ENCODE measurements around the gene SYTL3. TPM values are rescaled to one million over a fixed set of nuclear protein-coding genes. Genes with fewer than 3 reads are reported as not detected.

SYTL3 gene, protein sequence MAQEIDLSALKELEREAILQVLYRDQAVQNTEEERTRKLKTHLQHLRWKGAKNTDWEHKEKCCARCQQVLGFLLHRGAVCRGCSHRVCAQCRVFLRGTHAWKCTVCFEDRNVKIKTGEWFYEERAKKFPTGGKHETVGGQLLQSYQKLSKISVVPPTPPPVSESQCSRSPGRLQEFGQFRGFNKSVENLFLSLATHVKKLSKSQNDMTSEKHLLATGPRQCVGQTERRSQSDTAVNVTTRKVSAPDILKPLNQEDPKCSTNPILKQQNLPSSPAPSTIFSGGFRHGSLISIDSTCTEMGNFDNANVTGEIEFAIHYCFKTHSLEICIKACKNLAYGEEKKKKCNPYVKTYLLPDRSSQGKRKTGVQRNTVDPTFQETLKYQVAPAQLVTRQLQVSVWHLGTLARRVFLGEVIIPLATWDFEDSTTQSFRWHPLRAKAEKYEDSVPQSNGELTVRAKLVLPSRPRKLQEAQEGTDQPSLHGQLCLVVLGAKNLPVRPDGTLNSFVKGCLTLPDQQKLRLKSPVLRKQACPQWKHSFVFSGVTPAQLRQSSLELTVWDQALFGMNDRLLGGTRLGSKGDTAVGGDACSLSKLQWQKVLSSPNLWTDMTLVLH
- total RNA-seq: 0.89 and 1.7 TPM in 2 replicates

DNA sequence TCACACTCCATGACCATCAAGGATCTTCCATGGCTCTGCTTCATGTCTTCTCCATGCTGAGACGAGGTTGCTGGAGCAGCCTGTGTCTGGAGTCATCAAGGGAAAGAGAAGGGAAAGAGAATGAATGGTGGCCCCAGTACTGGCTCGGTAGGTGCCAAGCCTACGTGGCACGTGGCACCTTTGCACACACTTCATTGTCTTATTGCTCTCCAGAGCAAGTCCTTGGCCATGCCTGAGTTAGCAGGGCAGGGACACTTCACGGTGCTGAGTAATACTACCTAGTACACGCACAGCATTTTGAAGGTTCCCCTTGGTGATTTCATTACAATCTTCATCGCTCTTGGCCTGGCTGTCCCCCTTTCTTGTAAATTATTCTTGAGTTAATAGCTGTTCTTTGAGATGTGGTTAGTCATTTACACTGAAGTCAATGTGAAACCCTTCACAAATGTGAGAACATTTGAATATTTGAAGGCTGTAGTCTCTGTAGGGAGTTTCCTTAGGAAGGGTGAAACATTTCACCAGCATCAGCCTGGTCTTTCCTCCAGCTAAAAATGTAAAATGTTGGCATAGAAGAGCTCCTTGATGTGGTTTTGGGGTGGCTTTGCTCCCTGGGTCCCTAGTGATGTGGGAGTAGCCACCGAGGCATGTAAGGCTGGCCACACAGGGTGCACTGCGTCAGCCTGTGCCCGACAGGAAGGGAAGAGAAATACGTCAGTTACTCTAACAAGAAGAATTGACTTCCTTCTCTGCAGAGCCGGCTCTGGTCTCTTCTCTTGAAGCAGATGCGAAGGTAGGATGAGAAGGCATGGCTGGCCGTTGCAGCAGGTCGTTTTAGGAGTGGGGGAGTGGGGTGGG lies at the start of gene SYTL3:
TSS of gene SYTL3 (plus strand) at position 766 of the 855 bp plus-strand sequence. CDS start 13,215 bp downstream, outside the sequence.

DNA sequence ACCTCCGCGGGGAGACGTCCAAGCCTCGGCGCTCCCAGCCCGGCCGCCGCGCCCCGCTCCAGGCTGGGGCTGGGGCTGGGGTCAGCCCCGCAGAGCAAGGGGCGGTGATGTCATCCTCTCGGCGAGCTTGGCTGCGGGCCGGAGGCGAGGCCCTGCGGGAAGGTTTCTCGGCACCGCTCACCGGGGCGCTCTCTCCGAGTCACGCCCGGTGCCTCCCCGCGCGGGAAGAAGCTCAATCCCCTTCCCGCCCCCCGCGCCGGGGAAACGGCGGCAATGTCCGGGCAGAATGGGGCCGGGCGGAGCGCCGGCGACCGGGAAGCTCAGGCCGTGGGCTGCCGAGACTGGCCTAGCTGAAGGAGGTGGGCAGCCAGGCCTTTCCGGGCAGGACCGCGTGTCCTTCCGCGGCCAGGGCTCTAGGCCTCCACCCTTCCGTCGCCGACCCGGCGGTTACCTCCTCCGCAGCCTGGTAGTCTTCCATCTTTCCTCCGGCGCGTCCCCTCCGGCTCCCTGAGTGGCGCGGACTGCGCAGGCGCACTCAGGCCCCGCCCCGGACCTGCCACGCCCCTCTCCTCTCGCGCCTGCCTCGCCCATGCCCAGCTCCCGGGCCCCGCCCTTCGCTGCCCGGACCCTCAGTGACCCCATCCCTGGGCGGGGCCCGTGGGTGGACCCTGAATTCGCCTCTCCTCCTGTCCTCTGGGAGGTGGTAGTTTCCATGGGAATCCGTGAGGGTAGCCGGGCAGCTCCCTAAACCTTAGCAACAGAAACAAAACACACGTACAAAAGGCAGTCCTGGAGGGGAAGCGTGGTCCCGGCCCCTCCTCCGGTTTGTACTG lies 5.4 kb upstream of the SYTL3 start, which contains the start of gene DYNLT1:
TSS of gene DYNLT1 (minus strand) at position 513 of the 833 bp plus-strand sequence. CDS start at position 478, 35 bp downstream.

Other genes with a start within 250 kb of the SYTL3 start
- 65.3 and 70.3 TPM in 2 replicates for gene TMEM181, start 90.0 kb upstream of the SYTL3 start, total RNA-seq
- gene DYNLT1, start 5.3 kb upstream of the SYTL3 start, total RNA-seq: 54.0 and 63.5 TPM in 2 replicates
- gene EZR, start 169.3 kb downstream of the SYTL3 start, total RNA-seq: 25.2 and 81.2 TPM in 2 replicates

Measured in smooth muscle cell of the umbilical artery (primary cell).